Stimulated activated memory B cell treated with anti-CD40 and anti-IgM and Interleukin-4, amounts not matched to agents 10 μg/mL and 1 μg/mL and 100 μg/mL, for 72 hours (primary cell): Measurements from ENCODE around the gene HOXA3.
A peak's percentile ranks its signal among the peaks of the same experiment; 100 is the strongest.

Source experiments
- ATAC-seq: fragments of 150-1000 bp; cut with Tn5 transposase; 2 replicates; pipeline ENCODE4 v1.10.0; 2021
- H3K27ac Mint-ChIP-seq: one replicate; pipeline ENCODE4 v1.8.0; 2022; ENCODE audit warnings: mild to moderate bottlenecking, mixed read lengths
- H3K27me3 Mint-ChIP-seq: one replicate; pipeline ENCODE4 v1.8.0; 2022; ENCODE audit warnings: mixed read lengths
- H3K36me3 Mint-ChIP-seq: one replicate; pipeline ENCODE4 v1.8.0; 2022; ENCODE audit warnings: mixed read lengths
- H3K4me1 Mint-ChIP-seq: one replicate; pipeline ENCODE4 v1.8.0; 2022; ENCODE audit warnings: mixed read lengths
- H3K4me3 Mint-ChIP-seq: one replicate; pipeline ENCODE4 v1.8.0; 2022; ENCODE audit warnings: mild to moderate bottlenecking, moderate library complexity, mixed read lengths
- H3K9me3 Mint-ChIP-seq: one replicate; pipeline ENCODE4 v1.8.0; 2022; ENCODE audit warnings: mixed read lengths

HOXA3 gene

GRCh38 chr7:27088002-27088922 lies 64.1 kb downstream of the HOXA3 start:
- peak overlapping the region; percentile 18 for H3K4me3 Mint-ChIP-seq
- no peak overlapping the region for H3K27ac Mint-ChIP-seq
- ATAC-seq, result no peak
- H3K4me1 Mint-ChIP-seq, result peaks cover 11% of the 10 kb centered on the region
- no peaks in the 10 kb centered on the region for H3K9me3 Mint-ChIP-seq
- H3K27me3 Mint-ChIP-seq, result peaks cover 62% of the 10 kb centered on the region
- no peaks in the 10 kb centered on the region for H3K36me3 Mint-ChIP-seq

GRCh38 chr7:27083646-27084045 lies 68.7 kb downstream of the HOXA3 start:
- H3K4me3 Mint-ChIP-seq, result peak overlapping the region; percentile 3
- H3K27me3 Mint-ChIP-seq, result peaks cover 17% of the 10 kb centered on the region
- no peaks in the 10 kb centered on the region for H3K9me3 Mint-ChIP-seq
- peak; percentile 89 for ATAC-seq
- H3K4me1 Mint-ChIP-seq, result peaks cover 22% of the 10 kb centered on the region
- no peaks in the 10 kb centered on the region for H3K36me3 Mint-ChIP-seq
- H3K27ac Mint-ChIP-seq, result no peak overlapping the region

- no peak for ATAC-seq
- Mint-ChIP-seq H3K36me3 (no peaks in the 10 kb centered on the region), H3K27me3 (peaks cover 3% of the 10 kb centered on the region), H3K4me3 (no peak overlapping the region), H3K27ac (no peak overlapping the region), H3K4me1 (peaks cover 16% of the 10 kb centered on the region), H3K9me3 (no peaks in the 10 kb centered on the region)
Observed at GRCh38 chr7:27082171-27082570, 70.2 kb downstream of the HOXA3 start.

- Mint-ChIP-seq H3K4me3 (no peak overlapping the region), H3K9me3 (no peaks in the 10 kb centered on the region), H3K27ac (no peak overlapping the region), H3K36me3 (no peaks in the 10 kb centered on the region), H3K4me1 (peaks cover 16% of the 10 kb centered on the region), H3K27me3 (no peaks in the 10 kb centered on the region)
- no peak for ATAC-seq
Observed at GRCh38 chr7:27080844-27081436, 71.4 kb downstream of the HOXA3 start.

GRCh38 chr7:27079234-27079975 lies 73.0 kb downstream of the HOXA3 start:
- H3K9me3 Mint-ChIP-seq, result no peaks in the 10 kb centered on the region
- no peaks in the 10 kb centered on the region for H3K27me3 Mint-ChIP-seq
- no peak overlapping the region for H3K4me3 Mint-ChIP-seq
- no peaks in the 10 kb centered on the region for H3K36me3 Mint-ChIP-seq
- no peak for ATAC-seq
- peaks cover 16% of the 10 kb centered on the region for H3K4me1 Mint-ChIP-seq
- H3K27ac Mint-ChIP-seq, result no peak overlapping the region

- Mint-ChIP-seq H3K36me3 (no peaks in the 10 kb centered on the region), H3K27ac (no peak overlapping the region), H3K9me3 (no peaks in the 10 kb centered on the region), H3K4me3 (no peak overlapping the region), H3K27me3 (no peaks in the 10 kb centered on the region), H3K4me1 (peaks cover 15% of the 10 kb centered on the region)
- ATAC-seq, result no peak
Observed at GRCh38 chr7:27078616-27079233, 73.7 kb downstream of the HOXA3 start.

GRCh38 chr7:27073076-27073475 lies 79.3 kb downstream of the HOXA3 start:
- Mint-ChIP-seq H3K27ac (no peak overlapping the region), H3K9me3 (no peaks in the 10 kb centered on the region), H3K36me3 (no peaks in the 10 kb centered on the region), H3K27me3 (peaks cover 8% of the 10 kb centered on the region), H3K4me1 (no peaks in the 10 kb centered on the region), H3K4me3 (no peak overlapping the region)
- no peak for ATAC-seq

GRCh38 chr7:27071622-27072390 lies 80.6 kb downstream of the HOXA3 start:
- H3K4me3 Mint-ChIP-seq, result no peak overlapping the region
- ATAC-seq, result no peak
- H3K27ac Mint-ChIP-seq, result no peak overlapping the region
- no peaks in the 10 kb centered on the region for H3K36me3 Mint-ChIP-seq
- H3K27me3 Mint-ChIP-seq, result peaks cover 20% of the 10 kb centered on the region
- no peaks in the 10 kb centered on the region for H3K9me3 Mint-ChIP-seq
- H3K4me1 Mint-ChIP-seq, result no peaks in the 10 kb centered on the region

- H3K4me3 Mint-ChIP-seq, result no peak overlapping the region
- peaks cover 24% of the 10 kb centered on the region for H3K27me3 Mint-ChIP-seq
- H3K27ac Mint-ChIP-seq, result no peak overlapping the region
- H3K4me1 Mint-ChIP-seq, result no peaks in the 10 kb centered on the region
- no peak for ATAC-seq
- H3K9me3 Mint-ChIP-seq, result no peaks in the 10 kb centered on the region
- H3K36me3 Mint-ChIP-seq, result no peaks in the 10 kb centered on the region
Observed at GRCh38 chr7:27068259-27068658, 84.1 kb downstream of the HOXA3 start.

- peaks cover 24% of the 10 kb centered on the region for H3K27me3 Mint-ChIP-seq
- no peak overlapping the region for H3K27ac Mint-ChIP-seq
- H3K36me3 Mint-ChIP-seq, result no peaks in the 10 kb centered on the region
- H3K4me3 Mint-ChIP-seq, result no peak overlapping the region
- no peaks in the 10 kb centered on the region for H3K9me3 Mint-ChIP-seq
- no peaks in the 10 kb centered on the region for H3K4me1 Mint-ChIP-seq
- ATAC-seq, result no peak
Observed at GRCh38 chr7:27066148-27066547, 86.2 kb downstream of the HOXA3 start.

- no peak for ATAC-seq
- peaks cover 24% of the 10 kb centered on the region for H3K27me3 Mint-ChIP-seq
- H3K9me3 Mint-ChIP-seq, result no peaks in the 10 kb centered on the region
- no peak overlapping the region for H3K4me3 Mint-ChIP-seq
- H3K4me1 Mint-ChIP-seq, result no peaks in the 10 kb centered on the region
- no peak overlapping the region for H3K27ac Mint-ChIP-seq
- H3K36me3 Mint-ChIP-seq, result no peaks in the 10 kb centered on the region
Observed at GRCh38 chr7:27065709-27066108, 86.7 kb downstream of the HOXA3 start.

- no peaks in the 10 kb centered on the region for H3K9me3 Mint-ChIP-seq
- no peaks in the 10 kb centered on the region for H3K36me3 Mint-ChIP-seq
- H3K4me3 Mint-ChIP-seq, result no peak overlapping the region
- peaks cover 30% of the 10 kb centered on the region for H3K27me3 Mint-ChIP-seq
- H3K4me1 Mint-ChIP-seq, result no peaks in the 10 kb centered on the region
- H3K27ac Mint-ChIP-seq, result no peak overlapping the region
- no peak for ATAC-seq
Observed at GRCh38 chr7:27064661-27065060, 87.7 kb downstream of the HOXA3 start.

GRCh38 chr7:27064159-27064558 lies 88.2 kb downstream of the HOXA3 start:
- H3K27ac Mint-ChIP-seq, result no peak overlapping the region
- peaks cover 34% of the 10 kb centered on the region for H3K27me3 Mint-ChIP-seq
- H3K9me3 Mint-ChIP-seq, result no peaks in the 10 kb centered on the region
- H3K4me3 Mint-ChIP-seq, result no peak overlapping the region
- ATAC-seq, result no peak
- no peaks in the 10 kb centered on the region for H3K4me1 Mint-ChIP-seq
- H3K36me3 Mint-ChIP-seq, result no peaks in the 10 kb centered on the region

- H3K27me3 Mint-ChIP-seq, result peaks cover 32% of the 10 kb centered on the region
- no peaks in the 10 kb centered on the region for H3K4me1 Mint-ChIP-seq
- H3K9me3 Mint-ChIP-seq, result no peaks in the 10 kb centered on the region
- H3K27ac Mint-ChIP-seq, result no peak overlapping the region
- H3K36me3 Mint-ChIP-seq, result no peaks in the 10 kb centered on the region
- H3K4me3 Mint-ChIP-seq, result no peak overlapping the region
- no peak for ATAC-seq
Observed at GRCh38 chr7:27062946-27063345, 89.4 kb downstream of the HOXA3 start.
